Esophagus (tissue), 2 donors: ENCODE measurements around the gene CYSLTR2. TPM values are rescaled to one million over a fixed set of nuclear protein-coding genes. Genes with fewer than 3 reads are reported as not detected.
"Not testable (repeated sequence)": the region's sequence is repeated elsewhere in the genome, so short reads cannot be mapped to it uniquely, and the experiment has no call there.

Experiments used
- H3K27ac ChIP-seq, 2 donors: one replicate each; pipeline ENCODE4 v1.5.1; 2013; ENCODE audit warnings: low read depth in 2 of 2, mild to moderate bottlenecking in 2 of 2, inconsistent platforms in 1 of 2, low read length in 1 of 2, moderate library complexity in 1 of 2
- H3K27me3 ChIP-seq, 2 donors: one replicate each; pipeline ENCODE4 v1.6.1; 2013; ENCODE audit warnings: low read length in 2 of 2, control low read depth in 1 of 2, mild to moderate bottlenecking in 1 of 2; ENCODE audit not compliant: insufficient read depth in 2 of 2, control insufficient read depth in 1 of 2
- H3K36me3 ChIP-seq, 2 donors: one replicate each; pipeline ENCODE4 v1.6.1; 2013; ENCODE audit warnings: low read length in 1 of 2; ENCODE audit not compliant: control insufficient read depth in 2 of 2, insufficient read depth in 2 of 2
- H3K4me1 ChIP-seq, 2 donors: one replicate each; pipeline ENCODE4 v1.6.1; 2013; ENCODE audit warnings: low read length in 1 of 2; ENCODE audit not compliant: control insufficient read depth in 2 of 2, insufficient read depth in 2 of 2
- H3K4me3 ChIP-seq, 2 donors: one replicate each; pipeline ENCODE4 v1.5.1; 2013; ENCODE audit warnings: low read length in 2 of 2, mild to moderate bottlenecking in 2 of 2, low read depth in 1 of 2, moderate library complexity in 1 of 2
- H3K9me3 ChIP-seq, 2 donors: one replicate each; pipeline ENCODE4 v1.6.1; 2013; ENCODE audit warnings: mild to moderate bottlenecking in 2 of 2, low read depth in 1 of 2, low read length in 1 of 2, moderate library complexity in 1 of 2; ENCODE audit not compliant: control insufficient read depth in 2 of 2, insufficient read depth in 1 of 2
- WGBS, 2 donors: extraction: QIAGEN DNeasy Blood & Tissue Kit; methylation state at CpG; one replicate each; pipeline ENCODE4 v1.1.7; 2013; 5-methylcytosine and 5-hydroxymethylcytosine counted together
- polyA plus RNA-seq, 2 donors: library from polyadenylated mRNA; stranded (reverse); fragments of 200-250 nt; gene quantifications; one replicate each; pipeline ENCODE4 v1.2.3, GENCODE V29; 2013
- donor health status: healthy with polysubstance abuse.
- donor health status: Bipolar disorder and iron deficiency.

Gene CYSLTR2
- polyA plus RNA-seq, 2 donors = 0.07 to 0.12 TPM

- no peak overlapping the region for H3K27ac ChIP-seq
- WGBS, 2 donors = 88 to 89% methylated on average over 10 of the region's 10 CpGs
- no peaks in the 10 kb centered on the region for H3K36me3 ChIP-seq
- no peaks in the 10 kb centered on the region for H3K27me3 ChIP-seq
- no peak overlapping the region for H3K4me3 ChIP-seq
- no peaks in the 10 kb centered on the region for H3K4me1 ChIP-seq
- no peaks in the 10 kb centered on the region for H3K9me3 ChIP-seq
Observed at GRCh38 chr13:48679941-48680680, 26.4 kb downstream of the CYSLTR2 start.

DNA sequence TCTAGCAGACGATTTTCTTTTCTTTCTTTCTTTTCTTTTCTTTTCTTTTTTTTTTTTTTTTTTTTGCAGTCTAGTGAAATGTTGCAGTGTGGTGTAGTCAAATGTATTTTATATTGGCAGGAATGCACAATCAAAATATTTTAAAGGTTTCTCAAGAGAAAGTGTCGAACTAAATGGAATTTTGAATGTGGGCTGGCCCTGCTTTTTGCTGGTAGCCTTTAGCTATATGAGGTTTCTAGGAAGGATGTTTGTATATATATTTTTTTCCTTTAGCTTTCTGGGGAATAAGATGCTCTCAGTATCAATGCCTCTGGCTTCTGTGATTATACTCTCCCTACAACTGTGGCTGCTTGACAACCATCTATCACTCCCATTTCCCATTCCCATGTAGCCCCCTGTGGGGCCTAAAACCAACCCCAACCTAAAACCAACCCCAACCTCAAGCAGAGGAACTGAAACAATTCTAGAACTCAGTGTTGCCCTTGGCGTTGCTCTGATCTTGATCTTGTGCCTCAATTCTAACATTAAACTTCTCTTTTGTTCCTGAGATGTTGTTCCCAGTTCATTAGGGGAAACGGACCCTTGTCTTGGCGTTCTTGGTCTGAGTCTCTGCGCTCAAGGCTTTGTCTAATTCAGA, 27.1 kb downstream of the CYSLTR2 start:
- Histone ChIP-seq H3K27me3 (no peaks in the 10 kb centered on the region), H3K36me3 (no peaks in the 10 kb centered on the region), H3K27ac (no peak overlapping the region), H3K4me3 (no peak overlapping the region), H3K4me1 (no peaks in the 10 kb centered on the region), H3K9me3 (no peaks in the 10 kb centered on the region)
- WGBS, 2 donors = 81 to 84% methylated on average over 6 of the region's 6 CpGs

- Histone ChIP-seq H3K4me1 (no peaks in the 10 kb centered on the region), H3K9me3 (no peaks in the 10 kb centered on the region), H3K36me3 (peaks cover 0 to 1% of the 10 kb centered on the region in 2 donors), H3K27me3 (no peaks in the 10 kb centered on the region), H3K27ac (no peak overlapping the region), H3K4me3 (no peak overlapping the region)
- WGBS, 2 donors = 52 to 65% methylated on average over 1 of the region's 1 CpG
Observed at GRCh38 chr13:48681905-48682304, 28.2 kb downstream of the CYSLTR2 start.

- Histone ChIP-seq H3K27ac (no peak overlapping the region), H3K4me1 (no peaks in the 10 kb centered on the region), H3K36me3 (peaks cover 0 to 2% of the 10 kb centered on the region in 2 donors), H3K9me3 (no peaks in the 10 kb centered on the region), H3K27me3 (no peaks in the 10 kb centered on the region), H3K4me3 (no peak overlapping the region)
- whole genome bisulfite sequencing, 2 donors = 74 to 77% methylated on average over 2 of the region's 2 CpGs
Observed at GRCh38 chr13:48682436-48682835, 28.7 kb downstream of the CYSLTR2 start.

GRCh38 chr13:48686636-48687210, 33.0 kb downstream of the CYSLTR2 start:
- Histone ChIP-seq H3K4me1 (no peaks in the 10 kb centered on the region), H3K27ac (no peak overlapping the region), H3K36me3 (peaks cover 0 to 2% of the 10 kb centered on the region in 2 donors), H3K27me3 (no peaks in the 10 kb centered on the region), H3K4me3 (no peak overlapping the region), H3K9me3 (no peaks in the 10 kb centered on the region)
- 77 to 81% methylated on average over 3 of the region's 3 CpGs for WGBS, 2 donors

- H3K27me3 ChIP-seq = no peaks in the 10 kb centered on the region
- H3K9me3 ChIP-seq = no peaks in the 10 kb centered on the region
- no peaks in the 10 kb centered on the region for H3K4me1 ChIP-seq
- H3K36me3 ChIP-seq = peaks cover 0 to 2% of the 10 kb centered on the region in 2 donors
- WGBS, 2 donors = 90 to 95% methylated on average over 3 of the region's 3 CpGs
- no peak overlapping the region for H3K4me3 ChIP-seq
- no peak overlapping the region for H3K27ac ChIP-seq
Observed at GRCh38 chr13:48687249-48687648, 33.5 kb downstream of the CYSLTR2 start.

DNA sequence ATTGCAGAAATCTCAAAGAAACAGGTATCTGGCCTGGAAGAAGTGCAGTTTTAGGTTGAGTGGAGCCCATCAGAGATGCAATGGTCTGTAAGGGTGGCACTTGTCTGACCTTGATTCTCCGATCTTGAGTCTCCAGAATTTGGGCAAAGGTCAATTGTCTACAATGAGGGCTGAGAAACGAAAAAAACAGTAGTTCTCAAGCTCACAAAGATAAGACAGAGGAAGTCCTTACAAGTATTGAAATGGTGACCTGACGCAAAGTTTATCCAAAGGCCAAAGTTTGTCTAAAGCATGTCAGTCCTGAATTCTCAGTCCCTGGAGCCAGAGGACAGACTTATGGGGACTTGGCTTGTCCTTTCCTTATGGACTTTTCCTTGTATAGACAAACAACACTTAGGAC, 40.3 kb downstream of the CYSLTR2 start:
- WGBS, 2 donors = 54 to 69% methylated on average over 3 of the region's 3 CpGs
- Histone ChIP-seq H3K4me3 (no peak overlapping the region), H3K9me3 (no peaks in the 10 kb centered on the region), H3K27me3 (no peaks in the 10 kb centered on the region), H3K36me3 (no peaks in the 10 kb centered on the region), H3K27ac (no peak overlapping the region), H3K4me1 (no peaks in the 10 kb centered on the region)

- Histone ChIP-seq H3K4me1 (no peaks in the 10 kb centered on the region), H3K27ac (no peak overlapping the region), H3K27me3 (no peaks in the 10 kb centered on the region), H3K36me3 (no peaks in the 10 kb centered on the region), H3K4me3 (no peak overlapping the region), H3K9me3 (no peaks in the 10 kb centered on the region)
- WGBS, 2 donors = 76 to 94% methylated on average over 2 of the region's 2 CpGs
Observed at GRCh38 chr13:48695776-48696175, 42.0 kb downstream of the CYSLTR2 start.

GRCh38 chr13:48696676-48697075, 42.9 kb downstream of the CYSLTR2 start:
- H3K9me3 ChIP-seq, H3K27ac ChIP-seq, H3K36me3 ChIP-seq, H3K4me3 ChIP-seq, H3K4me1 ChIP-seq, H3K27me3 ChIP-seq: not testable (repeated sequence)
- WGBS, 2 donors = 89 to 93% methylated on average over 12 of the region's 12 CpGs
